Vagina (tissue), 2 donors: ENCODE results near the gene EVC. TPM values are rescaled to one million over a fixed set of nuclear protein-coding genes. Genes with fewer than 3 reads are reported as not detected.

Experiments
- DNase-seq, 2 donors: peaks; one replicate each; pipeline ENCODE4 v3.0.0-alpha.2; 2017; ENCODE audit errors: extremely low spot score in 2 of 2
- H3K27ac ChIP-seq: fragments of 200-600 bp; sonication (generic); one replicate; pipeline ENCODE4 v1.5.1; 2019
- H3K27me3 ChIP-seq: fragments of 200-600 bp; sonication (generic); one replicate; pipeline ENCODE4 v1.5.1; 2019
- H3K36me3 ChIP-seq, 2 donors: fragments of 200-600 bp; sonication (generic); one replicate each; pipeline ENCODE4 v1.5.1; 2017 to 2019
- H3K4me1 ChIP-seq: fragments of 200-600 bp; sonication (generic); one replicate; pipeline ENCODE4 v1.5.1; 2019
- H3K4me3 ChIP-seq, 2 donors: fragments of 200-600 bp; sonication (generic); 1 replicate in 1 of 2; 2 replicates in 1 of 2; pipeline ENCODE4 v1.5.1; 2016 to 2019
- H3K9me3 ChIP-seq: fragments of 200-600 bp; sonication (generic); one replicate; pipeline ENCODE4 v1.5.1; 2019
- CTCF ChIP-seq, 3 experiments: fragments of 450-650 bp in 2 of 3; fragments of 200-600 bp in 1 of 3; sonication (generic) in 1 of 3; IDR thresholded peaks; one replicate each; pipeline ENCODE4 v1.5.1; 2017 to 2019; ENCODE audit warnings: antibody characterized with exemption in 3 of 3, mild to moderate bottlenecking in 2 of 3, moderate library complexity in 2 of 3
- POLR2A ChIP-seq, 2 donors: fragments of 450-650 bp; IDR thresholded peaks; one replicate each; pipeline ENCODE4 v1.6.1; 2017; ENCODE audit warnings: antibody characterized with exemption in 2 of 2, mild to moderate bottlenecking in 2 of 2, moderate library complexity in 2 of 2
- POLR2AphosphoS5 ChIP-seq, 2 donors: sonication (generic); formaldehyde crosslinking; IDR thresholded peaks; one replicate each; pipeline ENCODE4 v1.9.0; 2017; ENCODE audit warnings: antibody characterized with exemption in 2 of 2, mild to moderate bottlenecking in 2 of 2, low read depth in 1 of 2; ENCODE audit not compliant: insufficient read depth in 1 of 2
- intact Hi-C: fragments of 100-400 bp; cut with DNase I; formaldehyde crosslinking; loops from one replicate; pipeline ENCODE4 v1.15.1; 2023
- total RNA-seq: library from RNA; depleted of rRNA; stranded (reverse); fragments of >200 nt; gene quantifications from one replicate; pipeline ENCODE4 v1.2.3, GENCODE V29; 2016

EVC gene
- total RNA-seq, 1 donor from 2014 or later, result 19.4 TPM

GRCh38 chr4:5824227-5824626, 113.2 kb downstream of the EVC start:
- H3K4me1 ChIP-seq, result no peaks in the 10 kb centered on the region
- H3K36me3 ChIP-seq, result peaks cover 0 to 16% of the 10 kb centered on the region in 2 donors
- H3K27me3 ChIP-seq, result no peaks in the 10 kb centered on the region
- intact Hi-C loops, result no loop called here
- H3K9me3 ChIP-seq, result no peaks in the 10 kb centered on the region
- TF ChIP-seq POLR2A (IDR thresholded peaks at IDR 0.05), result no peak
- TF ChIP-seq POLR2AphosphoS5 (IDR thresholded peaks at IDR 0.05; ENCODE audit: insufficient read depth in 1 of 2, low read depth in 1 of 2), result no peak
- no peak for TF ChIP-seq CTCF (IDR thresholded peaks at IDR 0.05)
- no peak overlapping the region for H3K27ac ChIP-seq
- no peak for DNase-seq
- no peak overlapping the region for H3K4me3 ChIP-seq

- Histone ChIP-seq H3K36me3 (peaks cover 0 to 16% of the 10 kb centered on the region in 2 donors), H3K9me3 (no peaks in the 10 kb centered on the region), H3K27ac (no peak overlapping the region), H3K4me3 (no peak overlapping the region), H3K4me1 (no peaks in the 10 kb centered on the region), H3K27me3 (no peaks in the 10 kb centered on the region)
- TF ChIP-seq POLR2AphosphoS5 (IDR thresholded peaks at IDR 0.05; ENCODE audit: insufficient read depth in 1 of 2, low read depth in 1 of 2), result no peak
- TF ChIP-seq POLR2A (IDR thresholded peaks at IDR 0.05), result no peak
- no peak for TF ChIP-seq CTCF (IDR thresholded peaks at IDR 0.05)
- intact Hi-C loops, result no loop called here
- no peak for DNase-seq
Measured at GRCh38 chr4:5824635-5825034, 113.6 kb downstream of the EVC start.

- TF ChIP-seq CTCF (IDR thresholded peaks at IDR 0.05) (no peak), POLR2A (IDR thresholded peaks at IDR 0.05) (no peak), POLR2AphosphoS5 (IDR thresholded peaks at IDR 0.05; ENCODE audit: insufficient read depth in 1 of 2, low read depth in 1 of 2) (no peak)
- Histone ChIP-seq H3K9me3 (no peaks in the 10 kb centered on the region), H3K36me3 (peaks cover 0 to 16% of the 10 kb centered on the region in 2 donors), H3K27me3 (no peaks in the 10 kb centered on the region), H3K4me1 (no peaks in the 10 kb centered on the region), H3K27ac (no peak overlapping the region), H3K4me3 (no peak overlapping the region)
- no peak for DNase-seq
- intact Hi-C loops, result no loop called here
Measured at GRCh38 chr4:5825321-5826041, 114.5 kb downstream of the EVC start.

- H3K36me3 ChIP-seq, result peaks cover 0 to 7% of the 10 kb centered on the region in 2 donors
- intact Hi-C loops, result no loop called here
- no peak for DNase-seq
Measured at GRCh38 chr4:5826437-5827107, 115.6 kb downstream of the EVC start.

More at GRCh38 chr4:5826437-5827107, 115.6 kb downstream of the EVC start:
- H3K4me1 ChIP-seq, result no peaks in the 10 kb centered on the region
- TF ChIP-seq POLR2AphosphoS5 (IDR thresholded peaks at IDR 0.05; ENCODE audit: insufficient read depth in 1 of 2, low read depth in 1 of 2) (no peak), POLR2A (IDR thresholded peaks at IDR 0.05) (no peak), CTCF (IDR thresholded peaks at IDR 0.05) (no peak)
- H3K27me3 ChIP-seq, result no peaks in the 10 kb centered on the region
- no peak overlapping the region for H3K4me3 ChIP-seq
- no peak overlapping the region for H3K27ac ChIP-seq
- H3K9me3 ChIP-seq, result no peaks in the 10 kb centered on the region
